Aorta (tissue), 5 donors: ENCODE results near the gene GNB2. TPM values are rescaled to one million over a fixed set of nuclear protein-coding genes. Genes with fewer than 3 reads are reported as not detected.
A peak's percentile ranks its signal among the peaks of the same experiment; 100 is the strongest.

Experiments used
- ATAC-seq: fragments of 200-7000 bp; cut with Tn5 transposase; one replicate; pipeline ENCODE4 v1.9.1; 2022; ENCODE audit warnings: moderate library complexity; ENCODE audit not compliant: low FRiP score
- DNase-seq, 2 donors: peaks; one replicate each; pipeline ENCODE4 v3.0.0-alpha.2; 2020
- H3K27ac ChIP-seq, 2 donors: one replicate each; pipeline ENCODE4 v1.5.1; 2013; ENCODE audit warnings: low read length in 2 of 2, mild to moderate bottlenecking in 2 of 2, moderate library complexity in 2 of 2, control low read depth in 1 of 2, inconsistent platforms in 1 of 2, low read depth in 1 of 2
- H3K27me3 ChIP-seq, 2 donors: one replicate each; pipeline ENCODE4 v1.6.1; 2013; ENCODE audit warnings: control low read depth in 1 of 2, low read length in 1 of 2, mild to moderate bottlenecking in 1 of 2, moderate library complexity in 1 of 2; ENCODE audit not compliant: insufficient read depth in 2 of 2, control insufficient read depth in 1 of 2
- H3K36me3 ChIP-seq, 2 donors: one replicate each; pipeline ENCODE4 v1.6.1; 2013; ENCODE audit warnings: control low read depth in 1 of 2, low read length in 1 of 2, mild to moderate bottlenecking in 1 of 2; ENCODE audit not compliant: insufficient read depth in 2 of 2, control insufficient read depth in 1 of 2
- H3K4me1 ChIP-seq, 2 donors: one replicate each; pipeline ENCODE4 v1.6.1; 2013; ENCODE audit warnings: low read length in 2 of 2, control low read depth in 1 of 2, mild to moderate bottlenecking in 1 of 2, moderate library complexity in 1 of 2; ENCODE audit not compliant: insufficient read depth in 2 of 2, control insufficient read depth in 1 of 2
- H3K4me3 ChIP-seq, 2 donors: one replicate each; pipeline ENCODE4 v1.5.1; 2013; ENCODE audit warnings: low read length in 2 of 2, control low read depth in 1 of 2, mild to moderate bottlenecking in 1 of 2
- H3K9me3 ChIP-seq: one replicate; pipeline ENCODE4 v1.6.1; 2013; ENCODE audit warnings: mild to moderate bottlenecking, low read length; ENCODE audit not compliant: control insufficient read depth
- WGBS, 2 donors: extraction: QIAGEN DNeasy Blood & Tissue Kit; methylation state at CpG; one replicate each; pipeline ENCODE4 v1.1.7; 2013; 5-methylcytosine and 5-hydroxymethylcytosine counted together
- intact Hi-C, 2 donors: fragments of 100-400 bp; cut with DNase I; formaldehyde crosslinking; loops; one replicate each; pipeline versions ENCODE4 v1.14.2 to v1.15.0; 2022
- polyA plus RNA-seq, 2 donors: library from polyadenylated mRNA; stranded (reverse); fragments of 200-250 nt; gene quantifications; one replicate each; pipeline ENCODE4 v1.2.3, GENCODE V29; 2013
- total RNA-seq, 2 donors: library from RNA; stranded (reverse); fragmentation: NEBNext Ultra II Directional; extraction: Animal tissue kit (Norgen Biotek cat#: 25700); gene quantifications; one replicate each; pipeline ENCODE4 v1.2.1, GENCODE V29; 2021
- donor health status: healthy with polysubstance abuse.
- donor health status: Bipolar disorder and iron deficiency.
- donor health status: DM: no; HTN: no; CAD: no.
- donor health status: DM: no; HTN: no; CAD: no.
- donor health status: DM: yes; HTN: yes; CAD: no.

GNB2 gene
- total and polyA plus RNA-seq, 4 donors: 107 to 227 (median 195) TPM

GRCh38 chr7:100687751-100688300, 14.3 kb downstream of the GNB2 start:
- ATAC-seq (no peak), DNase-seq (no peak)
- WGBS, 2 donors: 77% methylated on average over 25 of the region's 25 CpGs
- no peak overlapping the region for H3K4me3 ChIP-seq
- intact Hi-C loops: loop anchor here in 1 of 2 donors (5.0 kb wide), 1 partner anchor 101 kb away; the partner anchor contains the start of genes FBXO24 and LRCH4
- H3K27me3 ChIP-seq: no peaks in the 10 kb centered on the region
- peaks cover 2 to 6% of the 10 kb centered on the region in 2 donors for H3K36me3 ChIP-seq
- H3K4me1 ChIP-seq: no peaks in the 10 kb centered on the region
- no peak overlapping the region for H3K27ac ChIP-seq
- H3K9me3 ChIP-seq: no peaks in the 10 kb centered on the region

GRCh38 chr7:100688326-100688860, 14.9 kb downstream of the GNB2 start:
- Histone ChIP-seq H3K4me3 (no peak overlapping the region), H3K9me3 (no peaks in the 10 kb centered on the region), H3K27me3 (no peaks in the 10 kb centered on the region), H3K27ac (no peak overlapping the region), H3K36me3 (peaks cover 2 to 6% of the 10 kb centered on the region in 2 donors), H3K4me1 (no peaks in the 10 kb centered on the region)
- peak in 1 of 2 donors; percentile 38 for DNase-seq
- intact Hi-C loops: loop anchor here in 1 of 2 donors (5.0 kb wide), 1 partner anchor 101 kb away; the partner anchor contains the start of genes FBXO24 and LRCH4
- WGBS, 2 donors: 78 to 80% methylated on average over 16 of the region's 16 CpGs
- ATAC-seq: no peak

- H3K4me1 ChIP-seq: no peaks in the 10 kb centered on the region
- intact Hi-C loops: loop anchor here (2.0 to 5.0 kb wide), 5 partner anchors 77 to 222 kb away; partner anchors contain the start of genes FBXO24 (in 1 of the 2), LRCH4 (in 1 of the 2) and MOSPD3 (in 1 of the 2)
- DNase-seq (peak in 1 of 2 donors; percentile 42), ATAC-seq (no peak)
- H3K27ac ChIP-seq: no peak overlapping the region
- H3K27me3 ChIP-seq: no peaks in the 10 kb centered on the region
- no peak overlapping the region for H3K4me3 ChIP-seq
- H3K9me3 ChIP-seq: no peaks in the 10 kb centered on the region
- H3K36me3 ChIP-seq: peaks cover 2 to 4% of the 10 kb centered on the region in 2 donors
- 80 to 81% methylated on average over 18 of the region's 18 CpGs for WGBS, 2 donors
Observed at GRCh38 chr7:100689230-100690135, 15.9 kb downstream of the GNB2 start.

- 33 to 38% methylated on average over 28 of the region's 28 CpGs for WGBS, 2 donors
Observed at GRCh38 chr7:100691676-100692577, 18.4 kb downstream of the GNB2 start.

GRCh38 chr7:100692578-100692961, 19.0 kb downstream of the GNB2 start:
- no peak overlapping the region for H3K27ac ChIP-seq
- intact Hi-C loops: loop anchor here (5.0 kb wide), 2 partner anchors 80 to 225 kb away; partner anchors contain the start of gene MOSPD3 (in 1 of the 2)
- WGBS, 2 donors: 63 to 68% methylated on average over 6 of the region's 6 CpGs
- no peaks in the 10 kb centered on the region for H3K9me3 ChIP-seq
- DNase-seq (no peak), ATAC-seq (no peak)
- H3K36me3 ChIP-seq: no peaks in the 10 kb centered on the region
- H3K27me3 ChIP-seq: no peaks in the 10 kb centered on the region
- peak overlapping the region; percentile 56 to 97 for H3K4me3 ChIP-seq
- no peaks in the 10 kb centered on the region for H3K4me1 ChIP-seq

More at GRCh38 chr7:100691676-100692577, 18.4 kb downstream of the GNB2 start:
- peak; percentile 87 for ATAC-seq
- H3K36me3 ChIP-seq: peaks cover 0 to 2% of the 10 kb centered on the region in 2 donors
- no peaks in the 10 kb centered on the region for H3K9me3 ChIP-seq
- no peaks in the 10 kb centered on the region for H3K27me3 ChIP-seq
- peak; percentile 83 to 94 for DNase-seq
- no peaks in the 10 kb centered on the region for H3K4me1 ChIP-seq
- no peak overlapping the region for H3K4me3 ChIP-seq
- intact Hi-C loops: loop anchor here (2.0 to 5.0 kb wide), 4 partner anchors 80 to 225 kb away; partner anchors contain the start of gene MOSPD3 (in 1 of the 2)
- H3K27ac ChIP-seq: no peak overlapping the region

- no peak for ATAC-seq
- no peaks in the 10 kb centered on the region for H3K27me3 ChIP-seq
- peak overlapping the region in 1 of 2 donors; percentile 36 for H3K27ac ChIP-seq
- peak in 1 of 2 donors; percentile 48 for DNase-seq
- 0 to 1% methylated on average over 49 to 81 of the region's 81 CpGs for WGBS, 2 donors
- no peaks in the 10 kb centered on the region for H3K36me3 ChIP-seq
- H3K4me1 ChIP-seq: no peaks in the 10 kb centered on the region
- no peaks in the 10 kb centered on the region for H3K9me3 ChIP-seq
- peak overlapping the region; percentile 56 to 97 for H3K4me3 ChIP-seq
- intact Hi-C loops: loop anchor here (5.0 kb wide), 2 partner anchors 81 to 226 kb away; partner anchors contain the start of gene MOSPD3 (in 1 of the 2)
Observed at GRCh38 chr7:100693312-100694097, 20.0 kb downstream of the GNB2 start.

GRCh38 chr7:100694098-100694745, 20.7 kb downstream of the GNB2 start, which contains the start of gene GIGYF1:
Gene GIGYF1 (minus strand): TSS chr7:100694250. CDS start chr7:100688238, 6,012 bp downstream.
- no peaks in the 10 kb centered on the region for H3K4me1 ChIP-seq
- peak within 1 kb of the TSS in 1 of 2 donors; percentile 36 for H3K27ac ChIP-seq
- no peaks in the 10 kb centered on the region for H3K27me3 ChIP-seq
- DNase-seq (peak; percentile 85 to 93), ATAC-seq (peak; percentile 61)
- intact Hi-C loops: loop anchor here (5.0 kb wide), 2 partner anchors 82 to 227 kb away; partner anchors contain the start of gene MOSPD3 (in 1 of the 2)
- no peaks in the 10 kb centered on the region for H3K9me3 ChIP-seq
- H3K36me3 ChIP-seq: no peaks in the 10 kb centered on the region
- H3K4me3 ChIP-seq: peak within 1 kb of the TSS; percentile 56 to 97
- 0 to 1% methylated on average over 11 to 94 of the region's 102 CpGs for WGBS, 2 donors
